ENCODE results near the gene EHMT1.

DNA sequence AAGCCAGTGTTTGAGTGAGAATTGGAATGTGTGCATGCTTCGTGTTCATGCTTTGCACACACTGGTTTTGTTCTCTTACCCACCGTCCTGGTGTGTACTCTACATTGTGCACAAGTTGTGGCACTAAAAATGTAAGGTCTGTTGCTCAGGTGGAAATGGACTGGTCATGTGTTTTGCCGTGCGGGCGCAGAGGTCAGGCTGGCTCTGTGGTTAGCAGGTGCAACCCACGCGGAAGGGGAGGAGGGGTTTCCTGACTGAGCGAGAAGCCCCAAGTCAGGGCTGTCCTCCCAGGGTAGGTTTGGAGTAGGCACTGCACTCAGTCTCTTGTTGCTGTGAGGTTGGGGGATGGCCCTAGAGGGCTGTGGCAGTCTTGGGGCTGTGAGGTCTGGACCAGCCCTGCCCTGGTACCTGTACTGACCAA is 86.6 kb downstream of the EHMT1 start:
- TF ChIP-seq, protein P1, sequence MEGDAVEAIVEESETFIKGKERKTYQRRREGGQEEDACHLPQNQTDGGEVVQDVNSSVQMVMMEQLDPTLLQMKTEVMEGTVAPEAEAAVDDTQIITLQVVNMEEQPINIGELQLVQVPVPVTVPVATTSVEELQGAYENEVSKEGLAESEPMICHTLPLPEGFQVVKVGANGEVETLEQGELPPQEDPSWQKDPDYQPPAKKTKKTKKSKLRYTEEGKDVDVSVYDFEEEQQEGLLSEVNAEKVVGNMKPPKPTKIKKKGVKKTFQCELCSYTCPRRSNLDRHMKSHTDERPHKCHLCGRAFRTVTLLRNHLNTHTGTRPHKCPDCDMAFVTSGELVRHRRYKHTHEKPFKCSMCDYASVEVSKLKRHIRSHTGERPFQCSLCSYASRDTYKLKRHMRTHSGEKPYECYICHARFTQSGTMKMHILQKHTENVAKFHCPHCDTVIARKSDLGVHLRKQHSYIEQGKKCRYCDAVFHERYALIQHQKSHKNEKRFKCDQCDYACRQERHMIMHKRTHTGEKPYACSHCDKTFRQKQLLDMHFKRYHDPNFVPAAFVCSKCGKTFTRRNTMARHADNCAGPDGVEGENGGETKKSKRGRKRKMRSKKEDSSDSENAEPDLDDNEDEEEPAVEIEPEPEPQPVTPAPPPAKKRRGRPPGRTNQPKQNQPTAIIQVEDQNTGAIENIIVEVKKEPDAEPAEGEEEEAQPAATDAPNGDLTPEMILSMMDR (IDR thresholded peaks at IDR 0.05), result no peak
- TF ChIP-seq POLR2A (IDR thresholded peaks at IDR 0.05; ENCODE audit: low read depth), result no peak
- no peak for TF ChIP-seq EP300 (IDR thresholded peaks at IDR 0.05)
- no peak for TF ChIP-seq POLR2AphosphoS5 (IDR thresholded peaks at IDR 0.05)

Measured in esophagus muscularis mucosa (tissue), 4 donors.